Measurements from ENCODE around the gene ZNF330.

ZNF330 gene

GRCh38 chr4:141283563-141283962, 62.9 kb downstream of the ZNF330 start:
- H3K4me1 ChIP-seq (ENCODE audit: control insufficient read depth in 2 of 2, insufficient read depth in 1 of 2, low read depth in 1 of 2, low read length in 2 of 2): no peaks in the 10 kb centered on the region
- WGBS, 2 donors (ENCODE audit: extremely low coverage in 2 of 2, insufficient read length in 2 of 2, insufficient replicate concordance in 1 of 2): no CpG with 5 or more reads among the region's 2 CpGs
- DNase-seq (ENCODE audit: low spot score): no peak
- H3K9ac ChIP-seq (ENCODE audit: low read depth, low read length, poor library complexity): no peak overlapping the region
- no peak overlapping the region for H2BK15ac ChIP-seq (ENCODE audit: low read length)
- no peak overlapping the region for H2AFZ ChIP-seq (ENCODE audit: low read length)
- H3K4me2 ChIP-seq (ENCODE audit: insufficient read depth, low read length, poor library complexity, severe bottlenecking): no peak overlapping the region
- H3K27ac ChIP-seq (replicated peaks; ENCODE audit: low read length): no peak overlapping the region
- no peak overlapping the region for H4K8ac ChIP-seq (ENCODE audit: low read depth, low read length)
- H3K4ac ChIP-seq (ENCODE audit: low read length): no peak overlapping the region
- H3K9me3 ChIP-seq (replicated peaks in 1 of 2; ENCODE audit: control insufficient read depth in 2 of 2, insufficient read depth in 1 of 2, low read depth in 1 of 2, low read length in 2 of 2): no peaks in the 10 kb centered on the region
- no peaks in the 10 kb centered on the region for H3K36me3 ChIP-seq (replicated peaks in 1 of 2; ENCODE audit: control insufficient read depth in 2 of 2, insufficient read depth in 2 of 2, low read length in 2 of 2)
- no peak overlapping the region for H2AK5ac ChIP-seq (ENCODE audit: low read depth, low read length)
- H3K23ac ChIP-seq (ENCODE audit: low read depth, low read length, poor library complexity): no peak overlapping the region
- H3K79me1 ChIP-seq (ENCODE audit: low read depth, low read length): no peaks in the 10 kb centered on the region
- no peak overlapping the region for H3K14ac ChIP-seq (ENCODE audit: low read length)
- no peak overlapping the region for H2BK12ac ChIP-seq (ENCODE audit: low read length)
- no peak overlapping the region for H3K4me3 ChIP-seq (ENCODE audit: low read length in 2 of 2)
- no peak overlapping the region for H3K18ac ChIP-seq (ENCODE audit: low read length)
- no peak overlapping the region for H4K91ac ChIP-seq (ENCODE audit: low read depth, low read length, poor library complexity)
- no peaks in the 10 kb centered on the region for H3K27me3 ChIP-seq (ENCODE audit: control insufficient read depth in 3 of 3, insufficient read depth in 3 of 3, low read depth in 1 of 3, low read length in 3 of 3)
- no peak overlapping the region for H2BK120ac ChIP-seq (ENCODE audit: low read depth, low read length)
- H2BK5ac ChIP-seq (ENCODE audit: low read length): no peak overlapping the region

Measured in neuronal stem cell (in vitro differentiated cells).